ENCODE data around the gene RCAN2.

The RCAN2 gene

DNA sequence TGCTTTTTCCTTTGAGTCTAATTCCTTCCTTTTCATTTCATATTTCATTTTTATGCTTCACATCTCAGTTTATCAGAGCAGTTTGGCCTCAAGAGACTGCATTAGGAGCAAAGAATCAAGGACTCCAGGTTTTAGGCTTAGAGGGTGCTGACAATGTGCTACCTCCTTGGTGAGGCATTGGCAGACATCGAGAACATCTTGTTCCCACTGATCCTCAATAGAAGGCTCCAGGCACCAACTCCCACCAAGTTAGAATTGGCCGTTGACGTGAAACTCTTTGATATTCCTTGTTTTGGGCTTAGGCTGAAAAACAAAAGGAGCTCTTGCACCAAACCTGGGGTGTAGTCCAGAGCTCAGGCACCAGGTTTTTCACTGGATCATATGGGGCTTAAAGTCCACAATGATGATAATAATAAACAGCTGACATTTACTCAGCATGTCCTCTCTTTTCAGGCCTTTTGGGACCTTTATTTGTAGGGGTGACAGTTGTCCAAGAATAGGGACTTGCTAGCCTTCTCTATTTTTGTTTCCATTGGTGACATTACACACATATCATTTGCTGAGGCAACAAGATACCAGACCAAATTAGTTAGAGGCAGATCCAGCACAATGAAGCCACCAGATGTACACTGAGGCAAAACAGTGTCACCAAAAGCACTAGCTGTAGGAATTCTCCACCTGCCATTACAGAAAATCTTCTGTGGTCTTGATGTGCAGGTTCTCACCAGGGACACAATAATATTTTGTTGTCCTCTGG, 239.5 kb downstream of the RCAN2 start:
- Histone ChIP-seq H3K27ac (no peak overlapping the region), H3K4me1 (ENCODE audit: control insufficient read depth in 1 of 2, insufficient read depth in 1 of 2, low read depth in 1 of 2, low read length in 1 of 2) (no peaks in the 10 kb centered on the region), H3K27me3 (no peaks in the 10 kb centered on the region), H3K36me3 (no peaks in the 10 kb centered on the region), H3K9me3 (no peaks in the 10 kb centered on the region), H3K4me3 (ENCODE audit: low read depth in 1 of 2, low read length in 1 of 2) (no peak overlapping the region)
- no peak for TF ChIP-seq CTCF (IDR thresholded peaks at IDR 0.05)

DNA sequence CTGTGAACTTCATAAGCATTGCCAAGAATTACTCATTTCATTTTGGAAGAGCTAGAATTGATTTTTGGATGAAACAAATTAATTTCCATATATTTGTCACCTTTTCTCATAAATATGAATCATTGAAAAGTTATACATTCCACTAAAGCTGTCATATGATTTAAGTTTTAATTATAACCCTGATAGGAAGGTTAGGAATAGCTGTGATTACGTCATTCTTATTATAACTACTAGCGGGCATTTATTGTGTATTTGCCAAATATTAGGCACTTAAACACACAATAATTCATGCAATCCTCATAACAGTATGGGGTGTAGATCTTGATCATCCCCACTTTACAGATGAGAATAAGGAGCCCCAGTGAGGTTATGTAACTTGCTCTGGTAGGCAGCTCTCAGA, 243.1 kb downstream of the RCAN2 start:
- TF ChIP-seq CTCF (IDR thresholded peaks at IDR 0.05), result no peak
- no peak overlapping the region for H3K4me3 ChIP-seq (ENCODE audit: low read depth in 1 of 2, low read length in 1 of 2)
- no peaks in the 10 kb centered on the region for H3K27me3 ChIP-seq
- no peak overlapping the region for H3K27ac ChIP-seq
- H3K4me1 ChIP-seq (ENCODE audit: control insufficient read depth in 1 of 2, insufficient read depth in 1 of 2, low read depth in 1 of 2, low read length in 1 of 2), result peaks cover 3 to 6% of the 10 kb centered on the region in 2 experiments
- H3K9me3 ChIP-seq, result no peaks in the 10 kb centered on the region
- H3K36me3 ChIP-seq, result no peaks in the 10 kb centered on the region

DNA sequence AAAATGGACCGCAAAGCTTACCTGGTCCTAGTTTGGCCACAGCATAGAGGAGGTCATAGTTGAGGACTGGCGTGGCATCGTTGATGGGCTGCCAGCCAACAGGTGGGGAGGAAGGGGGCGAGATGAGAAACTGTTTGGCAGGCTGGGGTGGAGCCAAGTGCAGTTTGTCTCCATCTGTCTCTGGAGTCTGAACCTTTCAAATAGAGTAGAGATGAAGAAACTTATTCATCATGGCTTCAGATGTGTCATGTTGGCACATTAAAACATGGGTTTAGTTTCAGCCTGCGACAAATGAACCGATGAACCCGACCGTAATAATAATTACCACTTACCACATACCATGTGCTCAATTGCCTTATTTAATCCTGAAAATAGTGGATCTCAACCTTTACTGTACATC, 244.5 kb downstream of the RCAN2 start:
- H3K27ac ChIP-seq, result no peak overlapping the region
- H3K4me3 ChIP-seq (ENCODE audit: low read depth in 1 of 2, low read length in 1 of 2), result no peak overlapping the region
- no peaks in the 10 kb centered on the region for H3K9me3 ChIP-seq
- H3K36me3 ChIP-seq, result no peaks in the 10 kb centered on the region
- peaks cover 3 to 6% of the 10 kb centered on the region in 2 experiments for H3K4me1 ChIP-seq (ENCODE audit: control insufficient read depth in 1 of 2, insufficient read depth in 1 of 2, low read depth in 1 of 2, low read length in 1 of 2)
- TF ChIP-seq CTCF (IDR thresholded peaks at IDR 0.05), result no peak
- H3K27me3 ChIP-seq, result no peaks in the 10 kb centered on the region

GRCh38 chr6:46246081-46246480, 245.2 kb downstream of the RCAN2 start:
- Histone ChIP-seq H3K27me3 (no peaks in the 10 kb centered on the region), H3K36me3 (no peaks in the 10 kb centered on the region), H3K9me3 (no peaks in the 10 kb centered on the region), H3K4me1 (ENCODE audit: control insufficient read depth in 1 of 2, insufficient read depth in 1 of 2, low read depth in 1 of 2, low read length in 1 of 2) (peaks cover 3 to 6% of the 10 kb centered on the region in 2 experiments), H3K27ac (no peak overlapping the region), H3K4me3 (ENCODE audit: low read depth in 1 of 2, low read length in 1 of 2) (no peak overlapping the region)
- TF ChIP-seq CTCF (IDR thresholded peaks at IDR 0.05), result no peak

- Histone ChIP-seq H3K9me3 (no peaks in the 10 kb centered on the region), H3K27me3 (no peaks in the 10 kb centered on the region), H3K27ac (no peak overlapping the region), H3K4me1 (ENCODE audit: control insufficient read depth in 1 of 2, insufficient read depth in 1 of 2, low read depth in 1 of 2, low read length in 1 of 2) (peaks cover 3 to 6% of the 10 kb centered on the region in 2 experiments), H3K4me3 (ENCODE audit: low read depth in 1 of 2, low read length in 1 of 2) (no peak overlapping the region), H3K36me3 (no peaks in the 10 kb centered on the region)
- TF ChIP-seq CTCF (IDR thresholded peaks at IDR 0.05), result no peak
Measured at GRCh38 chr6:46244670-46245069, 246.6 kb downstream of the RCAN2 start.
